WI38 (cell line): ENCODE data around the gene PAFAH1B1.

ENCODE experiments used
- H3K4me3 ChIP-seq: 2 replicates; pipeline ENCODE4 v1.5.1; 2011; ENCODE audit warnings: low read depth, mild to moderate bottlenecking, control low read depth, low read length
- CTCF ChIP-seq: IDR thresholded peaks from 2 replicates; pipeline ENCODE4 v1.5.1; 2012; ENCODE audit warnings: low read depth, mild to moderate bottlenecking, control low read depth, low read length

Gene PAFAH1B1

DNA sequence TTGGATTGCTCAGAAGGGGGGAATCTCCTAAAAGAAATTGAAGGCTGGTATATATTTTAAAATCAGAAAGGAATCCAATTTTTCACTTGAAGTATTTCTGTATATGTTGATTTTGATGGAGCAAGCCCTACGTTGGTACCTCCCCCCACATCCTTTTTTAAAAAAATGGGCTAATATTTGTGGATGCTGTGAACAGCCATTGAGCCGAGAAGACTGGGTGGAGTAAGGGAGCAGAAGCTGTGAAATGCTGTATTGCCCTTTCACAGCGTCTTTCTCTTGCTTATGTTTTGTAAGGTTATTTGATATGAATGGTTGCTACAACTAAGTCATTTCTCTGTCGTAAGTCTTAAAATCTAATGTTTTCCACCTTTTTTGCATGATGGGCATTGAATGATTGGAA, 2.3 kb downstream of the PAFAH1B1 start:
- peak overlapping the region; percentile 96 for H3K4me3 ChIP-seq
- TF ChIP-seq CTCF, result no peak

- TF ChIP-seq CTCF, result no peak
- no peak overlapping the region for H3K4me3 ChIP-seq
Observed at GRCh38 chr17:2598166-2598565, 4.7 kb downstream of the PAFAH1B1 start.

DNA sequence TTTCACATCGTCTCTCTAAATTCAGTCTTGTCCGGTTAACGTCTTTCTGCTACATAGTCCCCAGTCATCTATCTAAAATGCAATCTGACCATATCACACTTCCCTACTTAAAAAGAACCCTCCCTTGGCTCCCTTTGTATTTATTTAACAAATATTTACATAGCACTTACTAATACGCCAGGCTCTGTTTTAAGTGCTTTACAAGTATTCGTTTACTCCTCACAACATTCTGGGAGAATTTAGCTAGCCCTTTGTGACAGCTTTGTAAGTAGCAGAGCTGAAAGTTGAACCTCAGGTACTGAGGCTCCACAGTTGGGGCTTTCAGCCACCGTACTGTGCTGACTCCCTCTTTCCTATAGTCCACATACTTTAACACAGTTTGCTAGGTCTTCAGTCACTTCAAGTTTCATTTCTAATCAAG, 9.2 kb downstream of the PAFAH1B1 start:
- H3K4me3 ChIP-seq, result no peak overlapping the region
- no peak for TF ChIP-seq CTCF

DNA sequence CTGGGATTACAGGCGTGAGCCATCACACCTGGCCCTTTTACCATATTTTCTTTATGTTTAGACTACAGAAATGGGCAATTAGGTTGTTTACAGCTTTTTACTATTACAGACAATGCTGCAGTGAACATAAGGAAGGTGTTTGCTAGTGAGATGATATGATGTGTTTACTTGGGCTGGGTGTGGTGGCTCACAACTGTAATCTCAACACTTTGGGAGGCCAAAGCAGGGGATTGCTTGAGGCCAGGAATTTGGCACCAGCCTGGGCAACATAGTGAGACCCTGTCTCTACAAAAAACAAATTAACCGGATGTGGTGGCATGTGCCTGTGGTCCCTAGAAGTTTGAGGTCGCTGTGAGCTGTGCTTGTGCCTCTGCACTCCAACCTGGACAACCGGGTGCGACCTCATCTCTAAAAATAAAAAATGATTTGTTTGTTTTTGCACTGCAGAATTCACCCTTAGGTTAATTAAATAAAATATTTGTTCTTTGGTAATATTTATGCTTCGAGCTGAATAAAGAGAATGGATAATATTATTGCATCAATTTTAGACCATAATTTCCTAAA, 15.0 kb downstream of the PAFAH1B1 start:
- no peak overlapping the region for H3K4me3 ChIP-seq
- no peak for TF ChIP-seq CTCF

- TF ChIP-seq CTCF, result no peak
- no peak overlapping the region for H3K4me3 ChIP-seq
Observed at GRCh38 chr17:2609091-2609490, 15.6 kb downstream of the PAFAH1B1 start.

DNA sequence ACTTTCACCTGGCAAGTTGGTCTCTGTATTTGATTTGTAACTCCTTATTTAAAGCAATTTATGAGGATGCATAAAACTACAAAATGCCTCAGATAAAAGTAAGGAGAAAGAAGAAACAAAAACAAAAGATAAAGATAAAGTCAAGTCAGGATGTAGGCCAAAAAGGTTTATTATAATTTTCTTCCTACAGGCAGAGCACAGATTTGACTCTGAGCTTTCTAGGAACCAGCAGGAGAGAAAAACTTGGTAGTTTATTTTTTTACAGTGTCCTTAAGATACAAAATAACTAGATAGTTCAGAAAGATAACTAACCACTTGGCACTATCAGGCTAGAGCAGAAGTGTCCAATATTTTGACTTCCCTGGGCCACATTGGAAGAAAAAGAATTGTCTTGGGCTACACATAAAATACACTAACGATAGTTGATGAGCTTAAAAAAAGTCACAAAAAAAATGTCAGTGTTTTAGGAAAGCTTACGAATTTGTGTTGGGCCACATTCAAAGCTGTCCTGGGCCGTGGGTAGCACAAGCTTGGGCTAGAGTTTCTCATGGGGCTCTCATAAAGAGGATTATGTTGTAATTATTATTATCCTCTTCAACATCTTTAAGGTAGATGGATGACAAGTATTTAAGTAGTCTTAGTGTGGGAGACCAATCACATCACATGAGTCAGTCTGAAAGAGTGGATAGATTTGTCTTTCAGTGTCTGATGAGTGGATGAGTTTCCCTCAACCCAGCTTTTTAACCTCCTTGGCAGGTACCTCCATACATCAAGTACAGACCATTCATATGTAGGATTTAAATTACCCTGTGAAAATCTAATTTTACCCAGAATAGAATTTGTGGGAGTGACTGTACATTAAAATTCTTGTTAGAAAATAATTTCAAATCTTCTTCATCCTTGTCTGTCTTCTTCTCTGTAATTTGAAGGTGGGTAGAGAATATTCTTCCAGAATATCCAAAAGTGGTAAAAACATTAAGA, 17.0 kb downstream of the PAFAH1B1 start:
- no peak overlapping the region for H3K4me3 ChIP-seq
- no peak for TF ChIP-seq CTCF

GRCh38 chr17:2611627-2612026, 18.2 kb downstream of the PAFAH1B1 start:
- no peak overlapping the region for H3K4me3 ChIP-seq
- no peak for TF ChIP-seq CTCF
